Dermis blood vessel endothelial cell (primary cell): ENCODE data around the gene WWOX. TPM values are rescaled to one million over a fixed set of nuclear protein-coding genes. Genes with fewer than 3 reads are reported as not detected.
"Not testable (repeated sequence)": the region's sequence is repeated elsewhere in the genome, so short reads cannot be mapped to it uniquely, and the experiment has no call there.

Experiments used
- DNase-seq: peaks from one replicate; pipeline ENCODE4 v3.0.0; 2010
- total RNA-seq: library from RNA; depleted of rRNA; stranded (reverse); fragments of >200 nt; gene quantifications from 2 replicates; pipeline ENCODE4 v1.2.3, GENCODE V29; 2014

Gene WWOX
- total RNA-seq, 1 donor from 2014 or later: 14.5 TPM

DNA sequence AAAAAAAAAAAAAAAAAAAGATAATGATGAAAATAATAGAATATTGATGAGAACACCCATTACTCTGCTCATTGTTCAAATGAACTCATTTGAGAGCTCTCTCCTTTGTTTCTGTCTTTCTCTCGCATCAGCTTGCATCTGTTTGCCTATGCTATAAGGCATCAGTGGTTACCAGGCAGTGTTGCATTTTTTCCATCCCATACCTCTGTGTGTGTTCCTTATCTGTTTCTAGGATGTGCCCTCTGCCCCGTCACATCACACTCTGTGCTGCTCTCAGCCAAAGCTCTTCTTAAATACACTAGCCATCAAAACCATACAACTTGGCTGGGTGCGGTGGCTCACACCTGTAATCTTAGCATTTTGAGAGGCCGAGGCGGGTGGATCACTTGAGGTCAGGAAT, 568.2 kb downstream of the WWOX start:
- DNase-seq: no peak

DNA sequence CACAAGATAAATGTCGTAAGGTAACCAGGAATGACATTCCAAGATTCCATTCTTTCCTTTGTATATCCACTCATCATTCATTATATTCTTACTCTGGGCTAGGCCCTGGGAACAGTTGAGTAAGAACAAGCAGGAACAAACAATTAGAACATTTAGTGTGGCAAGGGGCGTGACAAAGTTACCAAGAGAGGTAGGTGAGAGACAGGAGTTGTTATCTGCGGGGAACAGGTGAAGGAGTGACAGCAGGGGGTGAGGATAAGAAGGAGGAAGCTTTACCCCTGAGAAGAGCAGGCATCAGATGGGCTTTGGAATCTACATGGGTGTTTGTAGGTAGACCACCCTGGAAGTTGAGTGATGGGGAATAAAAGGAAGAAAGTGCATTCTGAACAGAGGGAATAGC, 568.9 kb downstream of the WWOX start:
- no peak for DNase-seq

DNA sequence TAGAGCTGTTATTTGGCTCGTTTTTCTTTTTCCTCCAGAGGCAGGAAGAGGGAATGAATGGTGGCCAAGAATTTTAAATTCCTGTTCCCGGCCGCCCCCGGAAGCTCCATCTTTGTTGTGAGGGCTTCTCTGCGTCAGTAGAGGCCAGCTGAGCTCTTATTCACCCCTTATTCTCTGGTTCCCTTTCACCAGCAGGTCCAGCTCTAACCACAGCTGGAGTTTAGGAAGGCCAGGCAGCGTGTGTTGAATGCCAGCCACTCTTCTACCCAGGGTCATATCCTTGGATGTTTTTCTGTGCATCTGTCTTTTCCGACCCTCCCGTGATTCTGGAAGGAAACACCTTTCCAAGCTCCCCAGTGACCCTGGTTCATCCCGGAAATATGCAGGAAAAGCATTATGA, 570.5 kb downstream of the WWOX start:
- DNase-seq: no peak

- DNase-seq: no peak
These were observed 573.5 kb downstream of the WWOX start for GRCh38 chr16:78672779-78673556.

DNA sequence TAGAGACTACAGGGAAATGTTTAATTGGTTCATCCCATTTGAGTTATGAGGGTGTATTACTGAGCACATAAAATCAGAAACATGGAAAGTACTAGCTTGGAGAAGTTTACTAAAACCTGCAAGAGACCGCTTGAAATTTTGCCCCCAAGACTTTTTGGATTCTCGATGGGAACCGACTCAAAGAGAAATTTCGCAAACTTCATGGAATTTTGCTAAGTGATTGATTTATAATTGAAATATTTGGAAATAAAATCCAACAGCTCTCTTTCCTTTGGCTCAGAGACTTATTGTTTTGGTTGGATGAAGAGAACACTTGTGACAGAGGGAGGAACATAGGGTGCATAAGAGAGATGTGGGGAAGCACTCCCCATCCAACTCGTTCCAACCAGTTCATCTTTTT, 574.4 kb downstream of the WWOX start:
- DNase-seq: no peak

- DNase-seq: no peak
These were observed 575.9 kb downstream of the WWOX start for GRCh38 chr16:78675312-78675711.

DNA sequence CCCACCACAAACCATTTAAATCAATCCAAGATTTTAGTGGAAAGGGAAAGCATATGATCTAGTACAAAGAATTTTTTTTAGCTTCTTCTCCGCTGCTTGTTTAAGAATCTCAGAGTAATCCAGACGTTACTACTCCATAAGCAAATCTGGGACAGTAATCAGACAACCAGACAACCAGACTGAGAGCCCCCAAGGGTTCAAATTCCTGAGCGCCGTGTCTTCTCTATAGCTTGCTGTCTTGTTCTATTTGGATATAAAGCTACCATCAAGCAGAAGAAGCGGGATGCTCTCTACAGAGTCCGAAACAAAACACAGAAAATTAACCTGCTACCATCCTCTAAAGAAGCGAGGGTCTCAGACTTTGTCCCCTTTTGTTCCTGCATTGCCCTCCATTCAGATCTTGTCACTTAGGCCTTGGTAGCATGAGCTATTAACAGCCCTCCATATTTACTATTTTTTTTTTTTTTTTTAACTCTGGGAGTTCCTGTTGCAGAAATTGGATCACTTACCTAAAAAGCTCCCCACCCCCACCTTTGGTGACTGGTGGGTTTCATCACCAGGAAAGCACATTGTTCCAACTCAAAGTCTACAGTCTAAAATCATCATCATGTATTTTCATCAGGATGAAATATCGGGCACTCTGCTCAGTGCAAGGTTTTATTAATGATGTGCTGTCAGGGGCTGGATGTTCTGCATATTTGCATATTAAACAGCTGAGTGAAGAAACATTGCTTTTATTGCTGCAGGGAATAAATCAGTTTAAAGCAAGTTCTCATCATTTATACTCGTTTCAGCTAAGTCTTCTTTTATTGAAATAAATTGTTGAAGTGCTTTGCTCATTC, 576.7 kb downstream of the WWOX start:
- no peak for DNase-seq

DNA sequence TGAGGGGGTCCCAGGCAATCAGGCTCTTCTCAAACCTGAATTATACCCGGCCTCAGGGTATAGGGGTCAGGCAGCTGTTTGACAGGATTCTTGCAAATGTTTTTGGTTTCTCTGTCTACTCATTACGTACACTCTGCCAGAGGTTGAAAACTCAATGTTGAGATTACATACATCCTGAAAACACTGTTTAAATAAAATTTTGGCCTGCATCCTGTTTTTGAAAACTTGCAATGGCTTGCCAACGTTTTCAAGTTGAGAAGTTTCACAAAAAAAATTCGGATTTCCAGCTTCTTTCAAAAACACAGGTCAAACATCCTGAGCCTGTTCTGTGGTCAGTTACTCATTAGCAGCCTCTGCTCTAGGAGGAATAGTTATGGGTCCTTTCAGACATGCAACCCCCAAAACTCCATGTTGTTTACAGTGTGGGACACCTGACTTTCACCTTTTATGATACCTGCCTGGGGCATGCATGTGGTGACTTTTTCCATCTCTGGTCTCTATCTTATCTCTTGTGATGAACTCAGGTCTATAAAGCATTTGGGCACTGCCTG, 577.8 kb downstream of the WWOX start:
- DNase-seq: no peak

- DNase-seq: no peak
These were observed 580.1 kb downstream of the WWOX start for GRCh38 chr16:78679546-78679945.

DNA sequence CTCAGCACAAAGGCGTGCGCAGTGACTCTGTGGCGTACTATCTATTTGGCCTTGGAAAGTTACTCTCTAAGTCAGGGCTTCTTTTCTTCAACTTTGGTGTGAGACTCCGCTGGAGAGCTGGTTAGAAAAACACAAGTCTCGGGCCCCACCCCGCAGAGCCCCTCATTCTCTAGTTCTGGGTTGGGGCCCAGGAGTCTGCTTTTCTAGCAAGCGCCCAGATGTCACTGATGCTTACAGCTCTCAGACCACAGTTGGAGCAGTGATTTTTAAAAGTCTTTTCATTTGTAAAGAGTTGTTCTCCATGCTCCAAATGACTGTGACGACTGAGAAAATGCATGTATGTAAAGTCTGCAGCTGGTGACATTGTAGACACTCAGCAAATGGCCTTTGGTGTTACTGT, 582.3 kb downstream of the WWOX start:
- DNase-seq: no peak

- DNase-seq: no peak
These were observed 584.7 kb downstream of the WWOX start for GRCh38 chr16:78684030-78684611.

DNA sequence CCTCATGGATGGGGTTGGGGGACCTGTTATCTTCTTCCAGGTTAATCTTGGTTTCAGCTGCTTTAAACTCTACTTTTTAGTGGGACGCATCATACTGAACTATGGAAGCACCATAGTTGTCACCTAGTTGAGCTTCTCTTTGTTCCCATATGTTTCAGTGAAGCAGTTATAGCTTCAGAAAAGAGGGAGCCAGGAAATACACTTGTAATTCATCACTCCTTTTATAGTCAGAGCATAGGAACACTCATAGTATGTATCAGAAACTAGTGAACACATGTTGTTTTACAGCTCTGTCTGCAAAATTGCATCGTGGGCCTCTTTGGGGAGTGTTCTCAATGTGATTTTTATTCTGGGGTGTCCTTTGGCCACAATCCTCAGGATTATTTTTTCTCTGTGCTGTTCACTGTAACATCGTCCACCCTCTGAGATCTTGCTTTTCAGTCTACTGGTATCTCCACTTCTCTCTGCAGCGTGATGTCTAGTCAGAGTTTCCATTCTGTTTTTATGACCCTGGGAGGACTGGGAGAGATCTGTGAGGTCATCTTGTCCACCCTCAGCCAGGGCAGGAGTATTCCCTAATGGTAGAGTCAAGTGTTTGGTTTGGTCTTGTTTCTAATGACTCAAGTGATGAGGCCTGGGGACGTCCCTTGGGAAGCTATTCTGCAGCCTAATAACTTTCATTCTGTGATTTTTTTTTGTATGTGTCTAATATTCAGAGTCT, 585.4 kb downstream of the WWOX start:
- no peak for DNase-seq

DNA sequence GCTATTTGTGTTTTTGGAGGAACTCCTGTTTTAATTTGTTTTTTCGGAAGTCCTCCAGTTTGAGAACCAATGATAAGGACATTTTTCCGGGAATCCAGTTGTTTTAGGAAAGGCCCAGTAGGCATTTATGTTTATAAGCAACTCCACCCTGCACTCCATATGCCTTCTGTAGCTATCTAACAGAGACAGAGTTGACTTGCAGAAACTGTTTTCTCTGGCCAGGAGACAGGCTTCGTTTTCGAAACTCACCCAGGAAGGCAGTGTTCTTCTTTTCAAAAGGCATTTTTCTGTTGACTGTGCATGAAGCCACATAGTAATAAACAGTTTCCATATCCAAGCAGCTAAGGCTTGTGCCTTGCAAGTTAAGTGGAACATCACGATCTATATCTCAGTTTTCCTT, 587.1 kb downstream of the WWOX start:
- no peak for DNase-seq

DNA sequence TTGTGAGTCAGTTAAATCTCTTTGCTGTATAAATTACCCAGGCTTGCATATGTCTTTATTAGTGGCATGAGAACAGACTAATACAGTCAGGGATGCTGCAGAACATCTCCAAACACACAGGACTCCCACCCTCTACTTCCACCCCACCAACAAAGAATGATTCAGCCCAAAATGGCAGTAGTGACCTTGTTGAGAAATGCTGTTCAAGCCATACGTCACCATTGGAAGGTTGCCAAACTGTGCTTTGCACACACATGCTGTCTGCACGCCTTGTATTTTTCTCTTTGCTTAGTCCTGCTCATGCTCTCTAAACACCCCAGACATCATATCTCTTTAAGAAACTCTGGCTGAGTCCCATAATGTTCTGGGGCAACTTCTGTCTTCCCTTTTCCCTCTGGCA, 589.6 kb downstream of the WWOX start:
- DNase-seq: no peak

DNA sequence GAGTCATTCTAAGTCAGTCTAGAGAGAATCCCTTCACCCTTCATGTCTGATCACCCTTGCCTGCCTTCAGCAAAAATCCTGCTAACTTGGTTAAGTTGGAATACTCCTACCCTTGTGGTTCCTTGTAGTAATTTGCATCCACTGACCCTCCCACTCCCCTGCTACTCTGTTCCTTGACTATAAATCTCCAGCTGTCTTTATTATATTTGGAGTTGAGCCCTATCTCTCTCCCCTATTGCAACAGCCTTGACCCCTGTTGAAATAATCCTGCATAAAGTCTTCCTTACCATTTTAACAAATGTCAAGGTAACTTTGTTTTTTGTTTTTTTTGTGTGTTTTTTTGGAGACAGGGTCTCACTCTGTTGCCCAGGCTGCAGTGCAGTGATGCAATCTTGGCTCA, 590.1 kb downstream of the WWOX start:
- DNase-seq: no peak

DNA sequence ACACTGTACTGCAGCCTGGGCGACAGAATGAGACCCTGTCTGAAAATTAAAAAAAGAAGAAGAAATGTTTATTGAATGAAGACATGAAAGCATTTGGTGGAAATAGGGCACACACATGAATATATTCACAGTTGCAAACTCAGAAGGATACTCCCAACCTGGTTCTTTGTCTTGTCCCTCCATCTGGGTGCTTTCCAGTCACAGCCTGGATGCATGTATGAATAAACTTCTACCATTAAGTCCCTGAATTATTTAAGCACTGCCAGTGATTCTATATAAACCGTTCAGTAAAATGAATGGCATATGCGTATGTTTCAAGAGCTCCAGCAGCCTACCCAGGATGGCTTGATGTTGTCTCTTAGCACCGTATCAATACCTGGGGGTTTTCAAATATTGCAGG, 591.1 kb downstream of the WWOX start:
- no peak for DNase-seq

- DNase-seq: not testable (repeated sequence)
These were observed 592.3 kb downstream of the WWOX start for GRCh38 chr16:78691746-78692145.

DNA sequence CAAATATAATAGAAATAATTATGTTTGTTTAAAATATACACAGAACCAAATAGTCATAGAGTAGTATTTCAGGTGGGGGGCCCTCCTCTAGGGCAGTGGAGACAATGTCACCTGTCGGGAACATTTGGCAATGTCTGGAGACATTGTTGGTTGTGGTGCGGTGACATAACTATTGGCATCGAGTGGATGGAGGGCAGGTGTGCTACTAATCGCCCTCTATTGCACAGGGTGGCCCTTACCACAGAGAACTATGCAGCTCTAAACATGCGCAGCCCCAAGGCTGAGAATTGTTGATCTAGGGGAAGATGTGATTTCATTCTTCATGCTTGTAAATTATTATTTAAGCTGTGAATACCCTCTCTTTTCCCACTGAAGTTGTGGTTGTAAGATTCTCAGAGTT, 594.0 kb downstream of the WWOX start:
- DNase-seq: no peak

GRCh38 chr16:78694414-78694813, 595.0 kb downstream of the WWOX start:
- DNase-seq: no peak

- no peak for DNase-seq
These were observed 595.9 kb downstream of the WWOX start for GRCh38 chr16:78695391-78695790.

GRCh38 chr16:78696797-78697196, 597.3 kb downstream of the WWOX start:
- no peak for DNase-seq

- DNase-seq: no peak
These were observed 598.0 kb downstream of the WWOX start for GRCh38 chr16:78697426-78697825.

DNA sequence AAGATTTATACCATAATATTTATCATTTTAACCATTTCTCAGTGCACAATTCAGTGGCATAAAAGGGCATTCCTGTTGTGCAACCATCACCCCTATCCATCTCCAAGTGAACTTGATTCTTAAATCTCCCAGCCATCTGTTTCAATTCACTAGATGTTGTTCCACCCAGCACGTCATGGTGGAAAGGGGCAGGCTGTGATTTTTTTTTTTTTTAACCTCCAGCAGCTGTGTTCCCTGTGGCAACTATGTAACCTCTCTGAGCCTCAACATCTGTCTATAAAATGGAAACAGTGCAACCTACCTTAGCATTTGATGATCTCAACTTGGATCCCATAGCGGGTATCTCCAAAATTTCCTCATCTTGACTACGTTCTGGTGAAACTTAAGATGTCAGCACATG, 604.5 kb downstream of the WWOX start:
- DNase-seq: no peak
